Hepatocyte (in vitro differentiated cells): ENCODE results near the gene CFTR. TPM values are rescaled to one million over a fixed set of nuclear protein-coding genes. Genes with fewer than 3 reads are reported as not detected.
A peak's percentile ranks its signal among the peaks of the same experiment; 100 is the strongest.

ENCODE experiments used
- DNase-seq: peaks from one replicate; pipeline ENCODE4 v3.0.0-alpha.2; 2016; ENCODE audit warnings: low spot score
- H2AFZ ChIP-seq: fragments of 200-600 bp; sonication (generic); 2 replicates; pipeline ENCODE4 v1.6.0; 2016; ENCODE audit warnings: antibody characterized with exemption, mild to moderate bottlenecking
- H3K27ac ChIP-seq: fragments of 200-600 bp; sonication (generic); 2 replicates; pipeline ENCODE4 v1.5.1; 2016; ENCODE audit warnings: mild to moderate bottlenecking
- H3K27me3 ChIP-seq: fragments of 200-600 bp; sonication (generic); 2 replicates; pipeline ENCODE4 v1.6.1; 2016
- H3K36me3 ChIP-seq: fragments of 200-600 bp; sonication (generic); replicated peaks from 2 replicates; pipeline ENCODE4 v1.5.1; 2016; ENCODE audit warnings: low read depth; ENCODE audit not compliant: insufficient read depth
- H3K4me1 ChIP-seq: fragments of 200-600 bp; sonication (generic); 2 replicates; pipeline ENCODE4 v1.5.1; 2016; ENCODE audit warnings: mild to moderate bottlenecking, moderate library complexity; ENCODE audit not compliant: insufficient read depth
- H3K4me2 ChIP-seq: fragments of 200-600 bp; sonication (generic); 2 replicates; pipeline ENCODE4 v1.6.0; 2016
- H3K4me3 ChIP-seq: fragments of 200-600 bp; sonication (generic); 2 replicates; pipeline ENCODE4 v1.5.1; 2016; ENCODE audit warnings: mild to moderate bottlenecking
- H3K79me2 ChIP-seq: fragments of 200-600 bp; sonication (generic); 2 replicates; pipeline ENCODE4 v1.6.0; 2017; ENCODE audit warnings: mild to moderate bottlenecking
- H3K9me2 ChIP-seq: fragments of 200-600 bp; sonication (generic); replicated peaks from 2 replicates; pipeline ENCODE4 v1.6.0; 2017; ENCODE audit warnings: mild to moderate bottlenecking; ENCODE audit not compliant: insufficient read depth
- H3K9me3 ChIP-seq: fragments of 200-600 bp; sonication (generic); 2 replicates; pipeline ENCODE4 v1.5.1; 2016; ENCODE audit warnings: low read depth, mild to moderate bottlenecking
- H4K20me1 ChIP-seq: fragments of 200-600 bp; sonication (generic); 2 replicates; pipeline ENCODE4 v1.6.0; 2016; ENCODE audit warnings: mild to moderate bottlenecking; ENCODE audit not compliant: insufficient read depth, poor library complexity, severe bottlenecking
- CTCF ChIP-seq: fragments of 200-600 bp; sonication (generic); IDR thresholded peaks from 2 replicates; pipeline ENCODE4 v1.5.1; 2016; ENCODE audit warnings: antibody characterized with exemption, mild to moderate bottlenecking; ENCODE audit not compliant: poor library complexity
- EZH2 ChIP-seq: fragments of 200-600 bp; sonication (generic); IDR thresholded peaks from 2 replicates; pipeline ENCODE4 v1.6.1; 2016; ENCODE audit warnings: antibody characterized with exemption, mild to moderate bottlenecking, borderline replicate concordance
- EZH2phosphoT487 ChIP-seq: fragments of 200-600 bp; sonication (generic); IDR thresholded peaks from one replicate; pipeline ENCODE4 v1.6.1; 2018; ENCODE audit warnings: antibody characterized with exemption, mild to moderate bottlenecking, low read depth, moderate library complexity; ENCODE audit not compliant: unreplicated experiment, severe bottlenecking
- WGBS: methylation state at CpG from one replicate; pipeline ENCODE4 v1.1.6; 2016; ENCODE audit warnings: low lambda C conversion rate; ENCODE audit errors: missing lambda C conversion rate; 5-methylcytosine and 5-hydroxymethylcytosine counted together
- polyA plus RNA-seq: library from polyadenylated mRNA; unstranded; fragments of >200 nt; fragmentation: Nextera tagmentation; extraction: Ambion mirVana; gene quantifications from 2 replicates; pipeline ENCODE4 v1.2.1, GENCODE V29; 2016
- total RNA-seq: library from RNA; depleted of rRNA; stranded (reverse); fragments of >200 nt; gene quantifications from 2 replicates; pipeline ENCODE4 v1.2.3, GENCODE V29; 2014

Gene CFTR
- total and polyA plus RNA-seq, 2 experiments from 2014 or later, result 29.8 to 72.9 TPM

GRCh38 chr7:117665368-117665767, 185.5 kb downstream of the CFTR start:
- Histone ChIP-seq H3K4me1 (peaks cover 26% of the 10 kb centered on the region), H3K79me2 (no peaks in the 10 kb centered on the region), H3K9me2 (no peaks in the 10 kb centered on the region), H3K36me3 (no peaks in the 10 kb centered on the region), H2AFZ (no peak overlapping the region), H3K4me3 (no peak overlapping the region), H3K9me3 (no peaks in the 10 kb centered on the region), H3K4me2 (no peak overlapping the region), H3K27me3 (no peaks in the 10 kb centered on the region), H3K27ac (peak overlapping the region; percentile 83), H4K20me1 (no peaks in the 10 kb centered on the region)
- no peak for DNase-seq
- TF ChIP-seq CTCF (no peak), EZH2 (no peak), EZH2phosphoT487 (no peak)

GRCh38 chr7:117666031-117666430, 186.2 kb downstream of the CFTR start:
- H3K79me2 ChIP-seq, result no peaks in the 10 kb centered on the region
- H3K4me2 ChIP-seq, result no peak overlapping the region
- H3K4me1 ChIP-seq, result peaks cover 22% of the 10 kb centered on the region
- no peak overlapping the region for H3K4me3 ChIP-seq
- no peaks in the 10 kb centered on the region for H3K9me2 ChIP-seq
- no peak for TF ChIP-seq CTCF
- no peaks in the 10 kb centered on the region for H3K9me3 ChIP-seq
- H3K27ac ChIP-seq, result peak overlapping the region; percentile 83
- no peaks in the 10 kb centered on the region for H4K20me1 ChIP-seq
- no peak overlapping the region for H2AFZ ChIP-seq
- H3K36me3 ChIP-seq, result no peaks in the 10 kb centered on the region
- 38% methylated on average over 1 of the region's 1 CpG for WGBS
- no peak for DNase-seq
- H3K27me3 ChIP-seq, result no peaks in the 10 kb centered on the region

- H3K27ac ChIP-seq, result peak overlapping the region; percentile 83
Observed at GRCh38 chr7:117666689-117667088, 186.9 kb downstream of the CFTR start.

More at GRCh38 chr7:117666689-117667088, 186.9 kb downstream of the CFTR start:
- TF ChIP-seq EZH2 (no peak), EZH2phosphoT487 (no peak), CTCF (no peak)
- Histone ChIP-seq H3K4me3 (no peak overlapping the region), H3K36me3 (no peaks in the 10 kb centered on the region), H3K79me2 (no peaks in the 10 kb centered on the region), H4K20me1 (no peaks in the 10 kb centered on the region), H3K9me3 (no peaks in the 10 kb centered on the region), H3K27me3 (no peaks in the 10 kb centered on the region), H3K4me1 (peaks cover 17% of the 10 kb centered on the region), H3K9me2 (no peaks in the 10 kb centered on the region), H3K4me2 (no peak overlapping the region), H2AFZ (no peak overlapping the region)
- WGBS, result 96% methylated on average over 6 of the region's 6 CpGs
- DNase-seq, result no peak
